ENCODE results near the gene HECW1. TPM values are rescaled to one million over a fixed set of nuclear protein-coding genes. Genes with fewer than 3 reads are reported as not detected.

Gene HECW1
- total and polyA plus RNA-seq, 10 of the 15 experiments (the other 5 are each of a cell fraction or from before 2014, with no cell fraction given), result under 0.01 to 0.31 (median 0.04) TPM; not detected in 3

DNA sequence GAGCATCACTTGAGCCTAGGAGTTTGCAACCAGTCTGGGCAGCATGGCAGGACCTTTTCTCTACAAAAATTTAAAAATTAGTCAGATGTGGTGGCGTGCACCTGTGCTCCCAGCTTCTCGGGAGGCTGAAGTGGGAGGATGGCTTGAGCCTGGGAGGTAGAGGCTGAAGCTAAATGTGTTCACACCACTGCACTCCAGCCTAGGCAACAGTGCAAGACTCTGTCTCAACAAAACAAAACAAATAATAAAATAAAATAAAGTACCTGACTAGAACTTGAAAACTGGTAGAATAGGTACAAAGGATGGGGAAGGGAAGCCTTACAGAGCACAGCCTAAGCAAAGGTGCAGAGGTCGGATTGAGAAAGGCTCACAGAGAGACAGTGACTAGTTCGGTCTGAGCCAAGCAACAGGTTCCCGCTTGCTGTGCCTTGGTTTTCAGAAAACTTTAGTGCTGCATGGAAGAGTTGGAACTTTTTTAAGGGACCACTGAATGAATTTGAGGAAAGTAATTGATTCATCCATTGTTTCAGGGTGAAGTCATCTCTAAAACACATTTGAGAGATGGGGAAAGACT, 370.3 kb downstream of the HECW1 start (continued):
- TF ChIP-seq, protein P1, sequence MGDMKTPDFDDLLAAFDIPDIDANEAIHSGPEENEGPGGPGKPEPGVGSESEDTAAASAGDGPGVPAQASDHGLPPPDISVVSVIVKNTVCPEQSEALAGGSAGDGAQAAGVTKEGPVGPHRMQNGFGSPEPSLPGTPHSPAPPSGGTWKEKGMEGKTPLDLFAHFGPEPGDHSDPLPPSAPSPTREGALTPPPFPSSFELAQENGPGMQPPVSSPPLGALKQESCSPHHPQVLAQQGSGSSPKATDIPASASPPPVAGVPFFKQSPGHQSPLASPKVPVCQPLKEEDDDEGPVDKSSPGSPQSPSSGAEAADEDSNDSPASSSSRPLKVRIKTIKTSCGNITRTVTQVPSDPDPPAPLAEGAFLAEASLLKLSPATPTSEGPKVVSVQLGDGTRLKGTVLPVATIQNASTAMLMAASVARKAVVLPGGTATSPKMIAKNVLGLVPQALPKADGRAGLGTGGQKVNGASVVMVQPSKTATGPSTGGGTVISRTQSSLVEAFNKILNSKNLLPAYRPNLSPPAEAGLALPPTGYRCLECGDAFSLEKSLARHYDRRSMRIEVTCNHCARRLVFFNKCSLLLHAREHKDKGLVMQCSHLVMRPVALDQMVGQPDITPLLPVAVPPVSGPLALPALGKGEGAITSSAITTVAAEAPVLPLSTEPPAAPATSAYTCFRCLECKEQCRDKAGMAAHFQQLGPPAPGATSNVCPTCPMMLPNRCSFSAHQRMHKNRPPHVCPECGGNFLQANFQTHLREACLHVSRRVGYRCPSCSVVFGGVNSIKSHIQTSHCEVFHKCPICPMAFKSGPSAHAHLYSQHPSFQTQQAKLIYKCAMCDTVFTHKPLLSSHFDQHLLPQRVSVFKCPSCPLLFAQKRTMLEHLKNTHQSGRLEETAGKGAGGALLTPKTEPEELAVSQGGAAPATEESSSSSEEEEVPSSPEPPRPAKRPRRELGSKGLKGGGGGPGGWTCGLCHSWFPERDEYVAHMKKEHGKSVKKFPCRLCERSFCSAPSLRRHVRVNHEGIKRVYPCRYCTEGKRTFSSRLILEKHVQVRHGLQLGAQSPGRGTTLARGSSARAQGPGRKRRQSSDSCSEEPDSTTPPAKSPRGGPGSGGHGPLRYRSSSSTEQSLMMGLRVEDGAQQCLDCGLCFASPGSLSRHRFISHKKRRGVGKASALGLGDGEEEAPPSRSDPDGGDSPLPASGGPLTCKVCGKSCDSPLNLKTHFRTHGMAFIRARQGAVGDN (IDR thresholded peaks at IDR 0.05), result no peak
- TF ChIP-seq SUZ12 (IDR thresholded peaks at IDR 0.05; ENCODE audit: unreplicated experiment) (no peak), NFIC (IDR thresholded peaks at IDR 0.05; ENCODE audit: low read depth, low read length) (no peak)
- TF ChIP-seq, protein P2, sequence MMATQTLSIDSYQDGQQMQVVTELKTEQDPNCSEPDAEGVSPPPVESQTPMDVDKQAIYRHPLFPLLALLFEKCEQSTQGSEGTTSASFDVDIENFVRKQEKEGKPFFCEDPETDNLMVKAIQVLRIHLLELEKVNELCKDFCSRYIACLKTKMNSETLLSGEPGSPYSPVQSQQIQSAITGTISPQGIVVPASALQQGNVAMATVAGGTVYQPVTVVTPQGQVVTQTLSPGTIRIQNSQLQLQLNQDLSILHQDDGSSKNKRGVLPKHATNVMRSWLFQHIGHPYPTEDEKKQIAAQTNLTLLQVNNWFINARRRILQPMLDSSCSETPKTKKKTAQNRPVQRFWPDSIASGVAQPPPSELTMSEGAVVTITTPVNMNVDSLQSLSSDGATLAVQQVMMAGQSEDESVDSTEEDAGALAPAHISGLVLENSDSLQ (IDR thresholded peaks at IDR 0.05), result no peak

DNA sequence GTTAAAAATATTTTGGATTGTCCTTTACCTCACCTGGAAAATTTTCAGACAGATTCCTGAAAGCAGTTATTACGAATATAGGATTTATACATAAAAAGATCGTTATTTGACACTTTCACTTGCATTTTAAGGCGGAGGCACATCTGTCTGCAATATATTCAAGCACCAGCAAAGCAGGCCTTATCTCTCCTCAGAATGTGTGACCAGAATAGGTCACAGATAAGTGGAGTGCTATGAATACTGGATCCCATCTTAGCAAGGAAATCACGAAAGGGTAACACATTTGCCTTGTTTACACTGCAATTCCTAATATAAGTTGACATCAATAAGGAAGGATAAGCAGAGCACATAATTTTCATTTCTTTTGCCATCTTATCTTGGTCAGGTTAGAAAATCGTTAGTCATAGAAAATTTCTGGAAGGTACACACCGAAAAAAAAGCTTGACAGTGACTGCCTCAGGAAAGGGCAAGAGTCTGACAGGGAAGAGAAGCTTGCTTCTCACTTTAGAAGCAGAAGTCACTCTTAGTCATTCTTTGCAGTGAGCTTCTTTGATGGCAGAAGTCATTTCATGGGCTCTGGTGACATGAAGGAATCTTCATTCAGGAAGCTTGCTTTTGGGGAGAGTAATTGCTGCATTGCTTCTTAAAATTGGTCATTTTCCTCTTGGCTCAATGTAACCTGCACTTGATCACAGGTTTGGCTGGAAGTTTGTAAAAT, 372.4 kb downstream of the HECW1 start:
- no TSS peak for BruUV-seq (replicated peaks)
- no peak for DNase-seq (ENCODE audit: low read depth, low spot score)
- H3K36me3 ChIP-seq (ENCODE audit: control insufficient read depth in 2 of 2, insufficient read depth in 2 of 2, low read length in 1 of 2), result no peaks in the 10 kb centered on the region
- ATAC-seq, result no peak
- no peak for FAIRE-seq
- no peak overlapping the region for H3K4me2 ChIP-seq (ENCODE audit: control insufficient read depth, insufficient read depth)
- in situ Hi-C loops (cut with MboI), result no loop called here
- POLR2A ChIA-PET, result no interaction called here
- no peak overlapping the region for H3K9ac ChIP-seq (ENCODE audit: control insufficient read depth, insufficient read depth, low read length)
- H3K27me3 ChIP-seq (replicated peaks in 1 of 2; ENCODE audit: control insufficient read depth in 2 of 2, insufficient read depth in 2 of 2, low read length in 1 of 2), result no peaks in the 10 kb centered on the region
- 65% methylated on average over 6 of the region's 6 CpGs for WGBS (ENCODE audit: insufficient coverage, insufficient replicate concordance, low lambda C conversion rate, missing lambda C conversion rate)
- no peak overlapping the region; the same call in 1 of the 2 replicates for H2AFZ ChIP-seq (ENCODE audit: control insufficient read depth, low read depth, low read length)
- no peak overlapping the region for H3K4me3 ChIP-seq
- intact Hi-C loops (cut with micrococcal nuclease; ENCODE audit: unreplicated experiment), result loop anchor here (5.0 kb wide), 1 partner anchor 87 kb away; no protein-coding TSS in a partner anchor
- no peak overlapping the region for H3K27ac ChIP-seq (ENCODE audit: control insufficient read depth, insufficient read depth)
- peaks cover 13% of the 10 kb centered on the region for H3K4me1 ChIP-seq (ENCODE audit: control insufficient read depth, insufficient read depth, low read length)
- H3K79me2 ChIP-seq (ENCODE audit: control insufficient read depth, insufficient read depth, low read length), result no peaks in the 10 kb centered on the region
- SMC1A ChIA-PET (ENCODE audit: uncharacterized antibody, unreplicated experiment), result interaction anchor here (0.9 to 1.3 kb wide), 3 partner anchors 12 to 215 kb away, joined by 3 to 4 read pairs (median 4); no protein-coding TSS in a partner anchor
- no peaks in the 10 kb centered on the region for H4K20me1 ChIP-seq (ENCODE audit: control insufficient read depth, insufficient read depth)
- H3K9me3 ChIP-seq (replicated peaks; ENCODE audit: control insufficient read depth, insufficient read depth, low read length), result no peaks in the 10 kb centered on the region
- CTCF ChIA-PET, result interaction anchor here (0.6 to 1.2 kb wide), 2 partner anchors 28 to 406 kb away, joined by 3 read pairs; no protein-coding TSS in a partner anchor
- RAD21 ChIA-PET (ENCODE audit: unreplicated experiment), result interaction anchor here (0.7 kb wide), 1 partner anchor 30 kb away, joined by 3 read pairs; no protein-coding TSS in a partner anchor
- TF ChIP-seq, protein P3, sequence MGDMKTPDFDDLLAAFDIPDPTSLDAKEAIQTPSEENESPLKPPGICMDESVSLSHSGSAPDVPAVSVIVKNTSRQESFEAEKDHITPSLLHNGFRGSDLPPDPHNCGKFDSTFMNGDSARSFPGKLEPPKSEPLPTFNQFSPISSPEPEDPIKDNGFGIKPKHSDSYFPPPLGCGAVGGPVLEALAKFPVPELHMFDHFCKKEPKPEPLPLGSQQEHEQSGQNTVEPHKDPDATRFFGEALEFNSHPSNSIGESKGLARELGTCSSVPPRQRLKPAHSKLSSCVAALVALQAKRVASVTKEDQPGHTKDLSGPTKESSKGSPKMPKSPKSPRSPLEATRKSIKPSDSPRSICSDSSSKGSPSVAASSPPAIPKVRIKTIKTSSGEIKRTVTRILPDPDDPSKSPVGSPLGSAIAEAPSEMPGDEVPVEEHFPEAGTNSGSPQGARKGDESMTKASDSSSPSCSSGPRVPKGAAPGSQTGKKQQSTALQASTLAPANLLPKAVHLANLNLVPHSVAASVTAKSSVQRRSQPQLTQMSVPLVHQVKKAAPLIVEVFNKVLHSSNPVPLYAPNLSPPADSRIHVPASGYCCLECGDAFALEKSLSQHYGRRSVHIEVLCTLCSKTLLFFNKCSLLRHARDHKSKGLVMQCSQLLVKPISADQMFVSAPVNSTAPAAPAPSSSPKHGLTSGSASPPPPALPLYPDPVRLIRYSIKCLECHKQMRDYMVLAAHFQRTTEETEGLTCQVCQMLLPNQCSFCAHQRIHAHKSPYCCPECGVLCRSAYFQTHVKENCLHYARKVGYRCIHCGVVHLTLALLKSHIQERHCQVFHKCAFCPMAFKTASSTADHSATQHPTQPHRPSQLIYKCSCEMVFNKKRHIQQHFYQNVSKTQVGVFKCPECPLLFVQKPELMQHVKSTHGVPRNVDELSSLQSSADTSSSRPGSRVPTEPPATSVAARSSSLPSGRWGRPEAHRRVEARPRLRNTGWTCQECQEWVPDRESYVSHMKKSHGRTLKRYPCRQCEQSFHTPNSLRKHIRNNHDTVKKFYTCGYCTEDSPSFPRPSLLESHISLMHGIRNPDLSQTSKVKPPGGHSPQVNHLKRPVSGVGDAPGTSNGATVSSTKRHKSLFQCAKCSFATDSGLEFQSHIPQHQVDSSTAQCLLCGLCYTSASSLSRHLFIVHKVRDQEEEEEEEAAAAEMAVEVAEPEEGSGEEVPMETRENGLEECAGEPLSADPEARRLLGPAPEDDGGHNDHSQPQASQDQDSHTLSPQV (IDR thresholded peaks at IDR 0.05), result no peak
- TF ChIP-seq, protein P4, sequence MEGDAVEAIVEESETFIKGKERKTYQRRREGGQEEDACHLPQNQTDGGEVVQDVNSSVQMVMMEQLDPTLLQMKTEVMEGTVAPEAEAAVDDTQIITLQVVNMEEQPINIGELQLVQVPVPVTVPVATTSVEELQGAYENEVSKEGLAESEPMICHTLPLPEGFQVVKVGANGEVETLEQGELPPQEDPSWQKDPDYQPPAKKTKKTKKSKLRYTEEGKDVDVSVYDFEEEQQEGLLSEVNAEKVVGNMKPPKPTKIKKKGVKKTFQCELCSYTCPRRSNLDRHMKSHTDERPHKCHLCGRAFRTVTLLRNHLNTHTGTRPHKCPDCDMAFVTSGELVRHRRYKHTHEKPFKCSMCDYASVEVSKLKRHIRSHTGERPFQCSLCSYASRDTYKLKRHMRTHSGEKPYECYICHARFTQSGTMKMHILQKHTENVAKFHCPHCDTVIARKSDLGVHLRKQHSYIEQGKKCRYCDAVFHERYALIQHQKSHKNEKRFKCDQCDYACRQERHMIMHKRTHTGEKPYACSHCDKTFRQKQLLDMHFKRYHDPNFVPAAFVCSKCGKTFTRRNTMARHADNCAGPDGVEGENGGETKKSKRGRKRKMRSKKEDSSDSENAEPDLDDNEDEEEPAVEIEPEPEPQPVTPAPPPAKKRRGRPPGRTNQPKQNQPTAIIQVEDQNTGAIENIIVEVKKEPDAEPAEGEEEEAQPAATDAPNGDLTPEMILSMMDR (IDR thresholded peaks at IDR 0.05 in 2 of 3, conservative IDR thresholded peaks at IDR 0.05 in 1 of 3; ENCODE audit: control insufficient read depth in 2 of 3, extremely low read depth in 1 of 3, insufficient read depth in 1 of 3, low read depth in 3 of 3, low read length in 3 of 3), result no peak

All from GM12878 (cell line).